GM21367 (cell line): ENCODE results near the gene SCCPDH.
"Not testable (repeated sequence)": the region's sequence is repeated elsewhere in the genome, so short reads cannot be mapped to it uniquely, and the experiment has no call there.

Experiments
- ATAC-seq: cut with Tn5 transposase; IDR thresholded peaks from one replicate; pipeline ENCODE4 v1.9.1; 2021; ENCODE audit not compliant: unreplicated experiment

The SCCPDH gene

DNA sequence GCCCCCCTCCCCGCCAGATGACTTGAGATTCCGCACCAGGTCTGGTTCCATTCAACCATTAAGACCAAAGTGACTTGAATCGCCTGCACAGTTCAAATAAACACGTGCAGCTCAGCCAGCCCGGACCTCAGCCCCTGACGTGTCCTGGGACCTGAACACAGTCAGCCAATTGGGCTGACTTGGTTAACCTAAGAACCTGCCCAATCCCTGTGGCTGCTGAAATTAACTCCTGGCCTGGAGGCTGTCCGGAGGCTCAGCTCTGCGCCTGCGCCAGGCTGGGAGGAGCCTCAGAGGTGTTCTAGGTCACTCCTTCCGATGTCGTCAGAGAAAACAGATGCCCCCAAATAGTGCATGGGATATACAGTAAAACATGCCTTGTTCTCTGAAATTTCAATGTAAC is 73.4 kb downstream of the SCCPDH start:
- ATAC-seq, result no peak

DNA sequence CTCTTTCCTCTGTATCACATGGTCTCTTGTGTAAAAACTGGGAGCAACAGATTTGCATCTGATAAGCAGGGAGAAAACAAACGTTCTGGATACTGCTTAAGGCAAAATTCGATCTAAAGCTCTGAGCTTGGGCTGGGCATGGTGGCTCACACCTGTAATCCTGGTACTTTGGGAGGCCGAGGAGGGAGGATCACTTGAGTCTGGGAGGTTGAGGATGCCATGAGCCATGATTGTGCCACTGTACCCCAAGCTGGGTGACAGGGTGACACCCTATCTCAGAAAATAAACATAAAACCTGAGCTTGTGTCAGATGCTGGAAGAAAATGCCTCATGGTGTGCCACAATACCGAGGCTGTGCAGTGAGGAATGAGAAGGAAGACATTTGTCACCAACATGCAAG is 73.9 kb downstream of the SCCPDH start:
- ATAC-seq, result no peak

DNA sequence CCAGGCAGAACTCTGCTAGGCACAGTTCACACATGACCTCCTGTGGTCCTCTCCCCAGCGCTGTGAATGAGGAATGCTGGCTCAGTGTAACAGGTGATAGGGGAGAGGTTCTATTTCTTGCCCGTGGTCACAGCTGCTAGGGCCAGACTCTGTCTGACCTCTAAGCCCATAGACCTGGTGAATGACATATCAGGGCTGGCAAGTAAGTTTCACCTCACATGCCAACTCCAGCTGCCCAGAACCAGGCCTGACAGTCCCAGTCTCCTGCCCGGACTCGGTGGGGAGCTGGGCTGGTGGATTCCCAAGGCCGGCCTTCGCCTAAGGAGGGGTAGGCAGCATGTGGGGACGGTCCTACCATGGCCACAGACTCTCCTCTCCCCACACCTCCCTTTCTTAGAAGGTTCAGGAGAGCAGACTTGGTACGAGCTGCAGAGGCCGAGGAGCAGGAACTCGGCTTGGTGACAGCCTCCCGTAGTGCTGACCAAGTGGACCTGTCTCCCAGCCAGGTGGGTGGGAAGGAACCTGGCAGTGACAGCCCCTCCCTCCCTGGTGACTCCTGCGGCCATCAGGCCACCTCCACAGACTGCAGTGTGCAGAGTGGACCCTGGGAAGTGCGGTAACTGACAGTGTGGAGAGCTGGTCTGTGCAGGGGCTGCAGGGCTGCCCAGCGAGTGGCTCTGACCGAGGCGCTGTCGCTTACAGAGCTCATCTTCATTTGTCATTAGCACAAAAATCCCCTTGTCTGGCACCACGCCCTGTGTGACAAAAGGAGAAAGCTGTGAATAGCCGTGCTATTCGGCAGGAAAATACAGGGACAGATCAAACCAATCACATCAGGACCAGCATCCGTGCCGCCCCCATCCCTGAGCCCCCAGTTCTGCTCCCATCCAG is 74.6 kb downstream of the SCCPDH start:
- no peak for ATAC-seq

DNA sequence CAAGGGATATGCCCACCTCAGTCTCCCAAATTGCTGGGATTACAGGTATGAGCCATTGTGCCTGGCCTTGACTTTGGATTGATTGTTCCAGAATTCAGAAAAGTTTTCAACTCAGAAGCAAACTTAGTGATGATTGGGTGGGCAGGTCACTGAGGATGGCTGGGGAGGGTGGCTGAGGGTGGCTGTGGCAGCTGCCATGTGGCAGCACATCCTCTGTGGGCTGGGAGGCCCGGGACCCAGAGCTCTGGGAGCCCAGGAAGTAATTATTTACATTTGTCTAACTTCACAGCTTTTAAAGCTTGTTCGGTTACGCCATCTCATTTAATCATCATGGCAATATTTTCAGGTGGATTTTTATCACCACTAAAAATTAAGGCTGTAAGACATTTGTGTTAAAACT is 76.1 kb downstream of the SCCPDH start:
- ATAC-seq, result no peak

DNA sequence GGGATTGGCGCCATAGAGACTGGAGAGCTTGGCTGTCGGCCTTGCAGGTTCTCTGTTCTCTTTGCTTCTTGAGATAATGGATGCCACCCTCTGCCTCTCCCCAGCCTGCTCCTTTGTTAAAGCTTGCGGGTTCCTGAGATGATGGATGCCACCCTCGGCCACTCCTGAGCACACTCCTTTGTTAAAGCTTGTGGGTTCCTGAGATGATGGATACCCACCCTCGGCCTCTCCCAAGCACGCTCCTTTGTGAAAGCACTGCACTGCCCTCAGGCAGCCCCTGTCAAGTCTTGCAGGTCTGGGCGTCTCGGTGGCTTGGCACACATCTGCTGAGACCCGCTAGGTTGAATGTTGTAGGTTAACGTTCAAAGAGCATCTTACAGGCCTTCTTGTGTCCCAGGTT is 76.5 kb downstream of the SCCPDH start:
- no peak for ATAC-seq

DNA sequence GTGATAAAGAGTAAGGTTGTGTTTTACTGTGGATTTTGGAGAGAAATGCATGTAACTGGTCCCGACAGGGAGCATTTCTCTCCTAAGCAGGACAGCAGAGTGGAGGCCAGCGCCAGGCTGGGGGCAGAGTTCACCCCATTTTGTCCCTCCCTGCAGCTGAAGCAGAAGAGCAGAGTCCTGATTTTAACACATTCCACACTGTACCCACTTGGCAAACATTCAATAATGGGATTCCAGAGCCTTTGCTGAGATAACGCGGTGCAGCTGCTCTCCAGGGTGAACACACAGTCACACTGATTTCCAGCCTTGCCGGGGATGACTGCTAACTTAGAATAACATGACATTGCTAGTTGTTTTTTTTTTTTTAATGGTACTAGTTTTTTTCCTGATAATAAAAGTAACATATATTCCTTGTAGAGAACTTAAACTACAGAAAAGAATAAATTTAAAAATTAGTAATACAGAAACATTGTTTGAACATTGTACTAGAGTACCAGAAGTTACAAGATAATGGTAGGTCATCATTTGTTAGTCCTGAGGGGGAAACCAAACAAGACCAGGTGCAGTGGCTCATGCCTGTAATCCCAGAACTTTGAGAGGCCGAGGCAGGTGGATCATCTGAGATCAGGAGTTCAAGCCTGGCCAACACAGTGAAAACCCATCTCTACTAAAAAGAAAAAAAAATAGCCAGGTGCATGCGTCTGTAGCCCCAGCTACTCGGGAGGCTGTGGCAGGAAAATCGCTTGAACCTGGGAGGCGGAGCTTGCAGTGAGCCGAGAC is 77.2 kb downstream of the SCCPDH start:
- ATAC-seq, result no peak

DNA sequence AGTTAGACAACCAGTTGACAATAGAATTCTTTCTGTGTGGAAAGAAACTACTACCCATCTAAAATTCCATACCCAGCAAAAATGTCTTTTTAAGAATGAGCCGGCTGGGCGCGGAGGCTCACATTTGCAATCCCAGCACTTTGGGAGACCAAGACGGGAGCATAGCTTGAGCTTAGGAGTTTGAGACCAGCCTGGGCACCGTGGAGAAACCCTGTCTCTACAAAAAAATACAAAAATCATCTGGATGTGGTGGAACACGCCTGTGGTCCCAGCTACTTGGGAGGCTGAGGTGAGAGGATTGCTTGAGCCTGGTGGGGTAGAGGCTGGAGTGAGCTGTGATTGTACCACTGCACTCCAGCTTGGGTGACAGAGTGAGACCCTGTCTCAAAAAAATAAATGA is 79.2 kb downstream of the SCCPDH start:
- no peak for ATAC-seq

DNA sequence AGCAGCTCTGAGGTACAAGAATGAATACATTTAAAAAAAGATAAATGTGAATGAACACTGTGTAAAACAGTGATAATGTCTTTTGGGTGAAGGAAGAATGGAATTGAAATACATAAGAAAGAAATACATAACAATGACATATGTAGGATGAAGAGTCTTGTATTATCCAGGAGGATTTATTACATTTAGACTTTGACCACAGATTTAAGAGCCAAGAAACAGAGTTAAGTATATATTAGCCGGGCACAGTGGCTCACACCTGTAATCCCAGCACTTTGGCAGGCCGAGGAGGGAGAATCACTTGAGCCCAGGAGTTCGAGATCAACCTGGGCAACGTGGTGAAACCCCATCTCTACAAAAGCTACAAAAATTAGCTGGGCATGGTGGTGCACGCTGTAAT is 79.7 kb downstream of the SCCPDH start:
- ATAC-seq, result no peak

DNA sequence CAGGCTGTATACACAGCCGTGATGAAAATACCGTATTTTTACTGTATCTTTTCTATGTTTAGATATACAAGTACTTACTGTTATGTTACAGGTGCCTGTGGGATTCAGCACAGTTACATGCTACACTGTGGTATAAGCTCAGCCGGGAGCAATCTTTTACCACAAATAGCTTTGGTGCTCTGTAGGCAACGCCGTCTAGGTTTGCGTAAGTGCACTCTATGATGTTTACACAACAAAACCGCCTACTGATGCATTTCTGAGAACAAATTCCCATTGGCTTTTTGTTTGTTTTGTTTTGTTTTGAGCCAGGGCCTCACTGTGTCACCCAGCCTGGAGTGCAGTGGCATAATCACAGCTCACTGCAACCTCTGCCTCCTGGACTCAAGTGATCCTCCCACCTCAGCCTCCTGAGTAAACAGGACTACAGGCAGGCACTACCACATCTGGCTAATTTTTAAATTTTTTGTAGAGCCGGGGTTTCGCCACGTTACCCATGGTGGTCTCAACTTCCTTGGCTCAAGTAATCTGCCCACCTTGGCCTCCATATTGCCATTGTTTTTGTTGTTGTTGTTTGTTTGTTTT is 81.0 kb downstream of the SCCPDH start:
- ATAC-seq, result no peak

DNA sequence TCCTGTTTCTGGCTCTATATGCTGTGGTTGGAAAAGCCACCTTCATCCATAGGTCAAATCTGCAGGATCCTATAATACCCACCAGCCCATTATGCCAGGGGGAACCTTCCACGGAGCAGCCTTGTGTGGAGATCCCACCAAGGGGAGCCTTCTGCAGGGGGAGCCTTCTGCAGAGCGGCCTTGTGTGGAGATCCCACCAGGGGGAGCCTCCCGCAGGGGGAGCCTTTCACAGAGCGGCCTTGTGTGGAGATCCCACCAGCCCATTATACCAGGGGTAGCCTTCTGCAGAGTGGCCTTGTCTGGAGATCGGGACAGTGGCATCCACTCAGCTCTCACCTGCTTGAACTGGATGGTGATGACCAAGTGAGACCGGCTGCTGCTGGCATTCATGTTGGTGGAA is 85.3 kb downstream of the SCCPDH start:
- no peak for ATAC-seq

DNA sequence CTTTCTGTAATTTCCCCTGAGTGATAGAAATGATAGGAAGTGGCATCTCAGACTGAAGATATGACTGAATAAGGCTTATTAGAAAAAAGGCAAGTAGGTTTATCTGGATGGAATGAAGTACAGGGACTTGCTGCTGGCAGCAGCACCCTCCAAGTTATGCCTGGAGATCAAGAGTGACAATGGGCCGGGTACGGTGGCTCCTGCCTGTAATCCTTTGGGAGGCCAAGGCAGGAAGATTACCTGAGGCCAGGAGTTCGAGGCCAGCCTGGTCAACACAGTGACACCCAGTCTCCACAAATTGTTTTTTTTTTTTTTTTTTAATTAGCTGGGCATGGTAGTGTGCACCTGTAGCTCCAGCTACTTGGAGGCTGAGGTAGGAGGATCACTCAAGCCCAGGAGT is 87.8 kb downstream of the SCCPDH start:
- no peak for ATAC-seq

DNA sequence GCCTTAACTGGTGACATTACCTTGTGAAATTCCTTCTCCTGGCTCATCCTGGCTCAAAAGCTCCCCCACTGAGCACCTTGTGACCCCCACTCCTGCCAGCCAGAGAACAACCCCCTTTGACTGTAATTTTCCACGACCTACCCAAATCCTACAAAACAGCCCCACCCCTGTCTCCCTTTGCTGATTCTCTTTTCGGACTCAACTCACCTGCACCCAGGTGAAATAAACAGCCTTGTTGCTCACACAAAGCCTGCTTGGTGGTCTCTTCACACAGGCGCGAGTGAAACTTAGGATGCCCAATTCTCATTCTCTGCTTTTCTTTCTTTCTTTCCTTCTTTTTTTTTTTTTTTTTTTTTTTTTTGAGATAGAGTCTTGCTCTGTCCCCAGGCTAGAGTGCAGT is 89.1 kb downstream of the SCCPDH start:
- ATAC-seq, result not testable (repeated sequence)

DNA sequence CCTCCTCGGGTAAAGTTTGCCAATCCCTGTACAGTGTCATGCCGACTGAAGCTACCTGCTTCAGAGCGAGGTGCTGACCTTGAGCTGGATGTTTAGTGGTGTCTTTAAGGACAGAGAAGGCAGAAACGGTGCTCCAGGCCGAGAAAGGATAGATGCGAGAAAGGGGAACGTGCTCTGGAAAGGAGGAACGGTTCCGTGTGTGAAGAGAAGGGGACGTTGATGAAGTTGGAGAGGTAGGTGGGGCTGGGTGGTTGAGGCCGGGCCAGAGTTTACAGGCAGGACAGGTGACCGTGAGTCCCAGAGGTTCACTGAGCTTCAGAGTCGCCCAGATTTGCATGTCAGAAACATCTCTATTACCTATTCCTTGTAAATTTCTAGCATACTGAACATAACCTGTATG is 90.7 kb downstream of the SCCPDH start:
- ATAC-seq, result no peak

DNA sequence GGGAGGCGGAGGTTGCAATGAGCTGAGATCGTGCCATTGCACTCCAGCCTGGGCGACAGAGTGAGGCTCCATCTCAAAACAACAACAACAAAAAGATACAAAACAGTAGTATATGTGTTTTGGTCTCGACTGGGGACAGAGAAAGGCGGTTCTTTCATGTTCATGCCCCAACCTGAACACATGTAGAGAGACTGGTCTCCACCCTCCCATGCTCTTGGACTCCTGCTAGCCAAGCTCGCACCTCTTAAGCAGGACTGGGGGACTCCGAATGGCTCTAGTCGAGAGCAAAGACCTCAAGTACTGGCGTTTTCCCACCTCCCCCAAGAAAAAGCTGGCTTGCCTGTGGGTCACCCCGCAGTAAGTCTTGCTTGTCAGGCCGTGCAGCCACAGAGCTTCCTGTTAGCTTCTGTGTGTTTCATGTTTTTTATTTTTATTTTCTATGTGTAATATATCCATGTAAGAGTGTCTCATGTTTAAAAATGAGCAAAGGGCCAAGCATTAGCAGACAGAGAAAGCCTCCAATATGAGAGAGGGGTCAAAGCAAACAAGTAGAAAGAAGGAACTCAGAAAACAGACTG is 91.6 kb downstream of the SCCPDH start:
- ATAC-seq, result no peak
